DND-41 (cell line): ENCODE measurements around the gene GPR18.

Experiments used
- ATAC-seq: fragments of 200-7000 bp; cut with Tn5 transposase; 3 replicates; pipeline ENCODE4 v1.9.1; 2021; ENCODE audit warnings: low read depth; ENCODE audit not compliant: insufficient read depth
- DNase-seq: peaks from one replicate; pipeline ENCODE4 v3.0.0-alpha.2; 2020
- H2AFZ ChIP-seq: 2 replicates; pipeline ENCODE4 v1.6.0; 2012; ENCODE audit warnings: low read depth, low read length
- H3K27ac ChIP-seq: 2 replicates; pipeline ENCODE4 v1.5.1; 2012; ENCODE audit warnings: low read length, inconsistent platforms
- H3K27me3 ChIP-seq: fragments of 200-600 bp; sonication (generic); 2 replicates; pipeline ENCODE4 v1.6.0; 2012; ENCODE audit warnings: low read length, mild to moderate bottlenecking, inconsistent platforms; ENCODE audit not compliant: insufficient read depth, poor library complexity
- H3K36me3 ChIP-seq: 2 replicates; pipeline ENCODE4 v1.5.1; 2012; ENCODE audit warnings: low read length, inconsistent platforms; ENCODE audit not compliant: insufficient read depth
- H3K4me1 ChIP-seq: 2 replicates; pipeline ENCODE4 v1.5.1; 2012; ENCODE audit warnings: mild to moderate bottlenecking, low read length; ENCODE audit not compliant: insufficient read depth
- H3K4me2 ChIP-seq: 2 replicates; pipeline ENCODE4 v1.6.0; 2012; ENCODE audit warnings: mild to moderate bottlenecking, moderate library complexity, low read length, inconsistent platforms; ENCODE audit not compliant: insufficient read depth
- H3K4me3 ChIP-seq, 2 experiments: fragments of 200-600 bp in 1 of 2; shearing (Covaris generic) in 1 of 2; 2 replicates each; pipeline ENCODE4 v1.5.1; 2012 to 2016; ENCODE audit warnings: inconsistent platforms in 2 of 2, low read length in 2 of 2, mild to moderate bottlenecking in 2 of 2, low read depth in 1 of 2, moderate library complexity in 1 of 2
- H3K79me2 ChIP-seq: 2 replicates; pipeline ENCODE4 v1.6.0; 2012; ENCODE audit warnings: low read length, inconsistent platforms; ENCODE audit not compliant: insufficient read depth
- H3K9ac ChIP-seq: 2 replicates; pipeline ENCODE4 v1.6.0; 2012; ENCODE audit warnings: low read depth, mild to moderate bottlenecking, inconsistent platforms, low read length, moderate library complexity
- H3K9me3 ChIP-seq: 2 replicates; pipeline ENCODE4 v1.5.1; 2012; ENCODE audit warnings: low read length, moderate library complexity, mild to moderate bottlenecking, inconsistent platforms; ENCODE audit not compliant: insufficient read depth, severe bottlenecking
- H4K20me1 ChIP-seq: 2 replicates; pipeline ENCODE4 v1.6.0; 2012; ENCODE audit warnings: low read length; ENCODE audit not compliant: insufficient read depth
- CTCF ChIP-seq: IDR thresholded peaks from 2 replicates; pipeline ENCODE4 v1.5.1; 2012; ENCODE audit warnings: borderline replicate concordance, low read length, moderate library complexity, mild to moderate bottlenecking; ENCODE audit not compliant: poor library complexity, severe bottlenecking; ENCODE audit errors: extremely low read depth
- EZH2 ChIP-seq: IDR thresholded peaks from 3 replicates; pipeline ENCODE4 v1.6.1; 2012; ENCODE audit warnings: borderline replicate concordance, low read depth, mild to moderate bottlenecking, moderate library complexity, low read length, inconsistent platforms; ENCODE audit not compliant: severe bottlenecking

The GPR18 gene

GRCh38 chr13:99302637-99303505 lies 44.7 kb upstream of the GPR18 start:
- Histone ChIP-seq H3K27me3 (no peaks in the 10 kb centered on the region), H3K9ac (no peak overlapping the region), H3K79me2 (peaks cover 9% of the 10 kb centered on the region), H3K9me3 (no peaks in the 10 kb centered on the region), H4K20me1 (peaks cover 11% of the 10 kb centered on the region; the same call in 1 of the 2 replicates), H3K4me2 (no peak overlapping the region), H3K27ac (no peak overlapping the region), H2AFZ (no peak overlapping the region), H3K4me1 (no peaks in the 10 kb centered on the region), H3K4me3 (no peak overlapping the region), H3K36me3 (peaks cover 27% of the 10 kb centered on the region)
- TF ChIP-seq EZH2 (no peak), CTCF (no peak)
- ATAC-seq (no peak), DNase-seq (no peak)

GRCh38 chr13:99301913-99302636 lies 43.9 kb upstream of the GPR18 start:
- Histone ChIP-seq H3K4me1 (no peaks in the 10 kb centered on the region), H3K79me2 (peaks cover 6% of the 10 kb centered on the region), H3K9me3 (no peaks in the 10 kb centered on the region), H3K9ac (no peak overlapping the region), H3K27me3 (no peaks in the 10 kb centered on the region), H3K4me2 (no peak overlapping the region), H3K36me3 (peaks cover 24% of the 10 kb centered on the region), H4K20me1 (peaks cover 11% of the 10 kb centered on the region; the same call in 1 of the 2 replicates), H3K27ac (no peak overlapping the region), H2AFZ (no peak overlapping the region), H3K4me3 (no peak overlapping the region)
- no peak for TF ChIP-seq EZH2
- TF ChIP-seq CTCF = no peak
- no peak for ATAC-seq
- DNase-seq = no peak

GRCh38 chr13:99301056-99301838 lies 43.1 kb upstream of the GPR18 start:
- Histone ChIP-seq H3K9ac (no peak overlapping the region), H3K4me3 (no peak overlapping the region), H3K27ac (no peak overlapping the region), H3K4me1 (no peaks in the 10 kb centered on the region), H3K36me3 (peaks cover 24% of the 10 kb centered on the region), H3K9me3 (no peaks in the 10 kb centered on the region), H3K4me2 (no peak overlapping the region), H2AFZ (no peak overlapping the region), H4K20me1 (peaks cover 11% of the 10 kb centered on the region; the same call in 1 of the 2 replicates), H3K79me2 (peaks cover 6% of the 10 kb centered on the region), H3K27me3 (no peaks in the 10 kb centered on the region)
- no peak for TF ChIP-seq EZH2
- TF ChIP-seq CTCF = no peak
- ATAC-seq = no peak
- no peak for DNase-seq
